Thymus (tissue), 11 donors: Measurements from ENCODE around the gene KCNJ1. TPM values are rescaled to one million over a fixed set of nuclear protein-coding genes. Genes with fewer than 3 reads are reported as not detected.

Source experiments
- DNase-seq, 9 donors: peaks; one replicate each; pipeline ENCODE4 v3.0.0-alpha.2; 2013; ENCODE audit warnings: low spot score in 9 of 9, low read depth in 6 of 9, missing footprints in 1 of 9
- H3K27ac ChIP-seq, 2 donors: one replicate each; pipeline ENCODE4 v1.5.1; 2013; ENCODE audit warnings: control low read depth in 1 of 2, low read depth in 1 of 2, low read length in 1 of 2, mild to moderate bottlenecking in 1 of 2, moderate library complexity in 1 of 2
- H3K27me3 ChIP-seq, 2 donors: one replicate each; pipeline ENCODE4 v1.5.1; 2013; ENCODE audit warnings: low read length in 1 of 2; ENCODE audit not compliant: control insufficient read depth in 2 of 2, insufficient read depth in 1 of 2
- H3K36me3 ChIP-seq, 2 donors: one replicate each; pipeline ENCODE4 v1.5.1; 2013; ENCODE audit warnings: low read length in 1 of 2, mild to moderate bottlenecking in 1 of 2, moderate library complexity in 1 of 2; ENCODE audit not compliant: control insufficient read depth in 2 of 2, insufficient read depth in 2 of 2
- H3K4me1 ChIP-seq, 2 donors: one replicate each; pipeline ENCODE4 v1.5.1; 2013; ENCODE audit warnings: low read length in 2 of 2; ENCODE audit not compliant: control insufficient read depth in 2 of 2, insufficient read depth in 2 of 2
- H3K4me3 ChIP-seq, 2 donors: one replicate each; pipeline ENCODE4 v1.5.1; 2013; ENCODE audit warnings: low read length in 2 of 2, control low read depth in 1 of 2, mild to moderate bottlenecking in 1 of 2
- H3K9me3 ChIP-seq, 2 donors: one replicate each; pipeline ENCODE4 v1.5.1; 2013; ENCODE audit warnings: low read length in 1 of 2, mild to moderate bottlenecking in 1 of 2; ENCODE audit not compliant: control insufficient read depth in 2 of 2, insufficient read depth in 1 of 2
- WGBS: extraction: QIAGEN DNeasy Blood & Tissue Kit; methylation state at CpG from one replicate; pipeline ENCODE4 v1.1.7; 2013; 5-methylcytosine and 5-hydroxymethylcytosine counted together
- polyA plus RNA-seq: library from polyadenylated mRNA; stranded (reverse); fragments of 200-250 nt; gene quantifications from one replicate; pipeline ENCODE4 v1.2.3, GENCODE V29; 2013
- total RNA-seq: library from RNA; stranded (reverse); fragments of 120-200 nt; gene quantifications from one replicate; pipeline ENCODE4 v1.2.4, GENCODE V29; 2013
- donor health status: healthy.

KCNJ1 gene
- total and polyA plus RNA-seq, 2 donors: 0.18 to 0.19 TPM

DNA sequence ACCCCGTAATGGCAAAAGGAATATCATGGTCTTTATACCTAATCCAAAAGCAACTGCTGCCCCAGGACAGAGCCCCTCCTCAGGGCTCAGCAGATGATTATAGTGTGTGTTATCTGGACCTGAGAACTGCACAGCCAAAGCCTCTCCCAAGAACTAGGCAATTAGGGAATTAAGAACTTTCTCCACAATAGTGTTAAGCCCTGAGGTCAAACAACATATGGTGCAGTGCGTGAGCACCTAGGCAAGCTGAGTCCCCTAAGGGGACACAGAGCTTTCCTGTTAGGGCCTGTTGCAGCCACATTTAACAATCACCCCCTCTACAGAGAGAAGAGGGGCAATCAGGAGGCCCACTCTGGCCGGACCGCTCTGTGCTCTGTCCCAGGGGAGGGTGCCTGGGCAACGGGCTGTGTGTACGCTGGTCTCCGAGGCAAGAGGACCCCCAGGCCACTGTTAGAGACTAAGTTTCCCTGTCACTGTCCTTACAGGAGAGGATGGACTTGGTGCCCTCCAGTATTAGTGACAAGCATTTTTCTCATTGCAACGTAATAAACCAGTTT, 22.6 kb upstream of the KCNJ1 start:
- Histone ChIP-seq H3K27ac (no peak overlapping the region), H3K4me3 (no peak overlapping the region), H3K36me3 (no peaks in the 10 kb centered on the region), H3K9me3 (no peaks in the 10 kb centered on the region), H3K4me1 (peaks cover 0 to 9% of the 10 kb centered on the region in 2 donors), H3K27me3 (peaks cover 42 to 98% of the 10 kb centered on the region in 2 donors)
- DNase-seq: no peak
- WGBS: 89% methylated on average over 8 of the region's 8 CpGs

DNA sequence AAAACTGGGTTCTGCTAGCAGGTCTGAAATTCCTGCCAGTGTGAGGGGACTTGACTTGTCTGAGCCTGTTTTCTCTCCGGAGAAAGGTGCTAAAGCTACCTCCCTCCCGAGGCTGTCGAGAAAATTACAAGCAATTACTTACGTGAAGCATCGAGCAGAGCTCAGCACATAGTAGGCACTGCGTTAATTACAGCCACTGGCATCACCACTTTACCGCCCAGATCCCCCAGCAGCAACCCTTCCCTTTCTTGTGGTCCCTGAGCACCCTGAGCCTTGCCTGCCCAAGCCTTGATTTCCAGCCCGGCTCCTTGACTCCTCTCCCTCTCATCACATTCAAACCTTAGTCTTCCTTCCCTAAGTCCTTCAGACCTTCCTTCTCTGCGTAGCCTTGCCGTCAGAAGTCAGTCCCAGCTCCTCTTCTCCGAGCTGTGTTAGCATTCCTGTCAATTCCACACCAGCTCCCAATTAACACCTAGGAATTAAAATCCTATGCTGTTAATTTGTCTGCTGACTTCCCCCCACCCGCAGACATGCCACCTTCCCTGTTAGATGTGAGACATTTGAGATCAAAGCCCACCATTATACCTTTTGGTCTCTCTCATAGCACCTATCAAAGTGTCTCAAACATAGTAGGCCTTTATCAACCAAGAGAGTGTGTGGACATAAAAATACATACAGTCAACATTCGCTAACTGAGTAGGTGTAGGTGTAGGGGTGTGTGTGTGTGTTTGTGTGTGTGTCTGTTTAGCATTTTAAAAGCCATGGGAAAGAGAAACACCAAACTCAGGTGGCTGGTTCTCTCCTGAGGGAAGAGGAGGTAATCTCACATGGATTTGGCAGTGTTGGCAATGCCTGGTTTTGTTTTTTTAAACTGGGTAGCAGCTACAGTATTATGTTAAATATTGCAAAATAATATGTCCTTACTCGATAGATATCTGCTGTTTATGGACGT, 21.2 kb upstream of the KCNJ1 start:
- DNase-seq: no peak
- Histone ChIP-seq H3K27me3 (peaks cover 42 to 92% of the 10 kb centered on the region in 2 donors), H3K4me3 (no peak overlapping the region), H3K36me3 (no peaks in the 10 kb centered on the region), H3K4me1 (peaks cover 0 to 9% of the 10 kb centered on the region in 2 donors), H3K9me3 (no peaks in the 10 kb centered on the region), H3K27ac (no peak overlapping the region)
- WGBS: 89% methylated on average over 15 of the region's 15 CpGs

DNA sequence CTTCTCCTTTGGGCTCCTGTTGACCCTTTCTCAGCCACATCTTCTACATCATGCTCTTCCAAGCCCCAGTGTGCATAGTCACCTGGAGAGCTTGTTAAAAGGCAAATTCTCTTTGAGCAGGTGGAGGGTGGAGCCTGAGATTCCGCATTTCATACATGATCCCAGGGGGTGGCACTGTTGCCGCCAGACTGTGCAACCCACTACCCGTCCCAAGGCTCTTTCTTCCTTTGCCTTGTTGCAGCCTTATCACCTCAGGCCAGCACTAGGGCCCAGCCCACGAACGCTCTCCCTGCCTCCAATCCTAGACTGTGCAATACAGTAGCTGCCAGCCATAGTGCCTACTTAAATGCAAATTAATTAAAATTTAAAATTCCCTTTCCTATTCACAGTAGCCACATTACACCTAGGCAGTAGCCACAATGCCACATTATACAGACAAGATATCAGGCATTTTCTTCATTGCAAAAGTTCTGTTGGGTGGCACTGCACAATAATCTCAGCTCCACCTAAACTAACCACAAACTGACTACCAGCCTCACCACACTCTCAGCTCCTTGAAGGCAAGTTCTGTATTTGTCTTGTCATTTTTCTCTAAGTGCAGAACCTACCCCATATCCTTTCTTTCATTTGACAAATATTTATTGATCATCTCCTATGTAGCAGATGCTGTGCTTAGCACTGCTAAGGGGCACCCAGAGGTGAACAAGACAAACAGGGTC, 19.5 kb upstream of the KCNJ1 start:
- Histone ChIP-seq H3K27ac (no peak overlapping the region), H3K27me3 (peaks cover 32 to 83% of the 10 kb centered on the region in 2 donors), H3K4me3 (no peak overlapping the region), H3K4me1 (peaks cover 0 to 9% of the 10 kb centered on the region in 2 donors), H3K36me3 (no peaks in the 10 kb centered on the region), H3K9me3 (no peaks in the 10 kb centered on the region)
- DNase-seq: no peak
- 11% methylated on average over 5 of the region's 5 CpGs for WGBS

DNA sequence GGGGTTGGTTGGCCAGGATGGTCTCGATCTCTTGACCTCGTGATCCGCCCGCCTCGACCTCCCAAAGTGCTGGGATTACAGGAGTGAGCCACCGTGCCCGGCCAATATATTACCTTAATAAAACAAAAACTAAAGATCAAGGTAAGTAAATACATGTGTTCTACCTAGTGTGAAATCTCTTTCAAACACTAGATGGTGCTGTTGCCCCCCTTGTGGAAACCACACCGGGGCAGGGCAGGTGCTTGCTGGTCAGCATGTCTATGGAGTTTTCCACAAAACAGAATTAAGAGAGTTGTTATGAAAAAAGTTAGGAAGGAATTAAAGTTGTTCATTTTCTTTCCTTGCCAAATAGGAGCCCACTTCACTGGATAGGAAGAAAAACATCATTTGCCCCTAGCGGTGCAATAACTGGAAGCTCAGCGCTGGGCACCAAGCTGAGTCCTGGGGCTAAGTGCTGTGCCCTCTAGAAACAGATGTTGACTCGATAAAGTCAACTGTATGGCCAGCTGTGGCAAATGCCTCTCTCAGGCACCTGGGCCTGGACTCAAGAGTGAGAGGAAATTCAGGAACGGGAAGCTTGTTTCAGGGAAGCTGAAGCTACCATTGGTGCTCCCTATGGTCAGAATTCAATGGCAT, 17.7 kb upstream of the KCNJ1 start:
- peak in 6 of 9 donors; percentile 53 to 78 (median 62) for DNase-seq

DNA sequence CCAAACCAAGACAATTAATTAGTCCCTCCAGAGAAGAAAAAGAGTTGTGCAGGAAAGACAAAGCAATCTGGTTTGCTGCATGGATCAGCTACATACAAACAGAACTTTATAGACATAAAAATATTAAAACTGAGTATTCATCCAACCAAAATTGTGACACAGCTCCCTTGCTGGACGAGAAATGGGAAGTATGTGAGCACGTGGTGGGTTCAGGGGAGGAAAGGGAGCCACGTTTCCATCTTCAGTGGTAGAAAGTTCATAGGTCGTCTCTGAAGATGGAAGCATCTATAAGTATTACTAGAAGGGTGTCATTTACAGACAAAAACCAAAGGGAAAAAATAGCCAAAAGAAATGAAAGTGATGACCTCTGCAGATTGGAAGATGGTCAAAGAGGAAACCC, 17.0 kb upstream of the KCNJ1 start:
- no peaks in the 10 kb centered on the region for H3K36me3 ChIP-seq
- H3K4me1 ChIP-seq: peaks cover 0 to 4% of the 10 kb centered on the region in 2 donors
- no peak overlapping the region for H3K4me3 ChIP-seq
- peaks cover 11 to 74% of the 10 kb centered on the region in 2 donors for H3K27me3 ChIP-seq
- no peaks in the 10 kb centered on the region for H3K9me3 ChIP-seq
- no peak overlapping the region for H3K27ac ChIP-seq
- 28% methylated on average over 4 of the region's 4 CpGs for WGBS
- no peak for DNase-seq

More for the DNA sequence above, 17.7 kb upstream of the KCNJ1 start:
- Histone ChIP-seq H3K4me1 (peaks cover 0 to 4% of the 10 kb centered on the region in 2 donors), H3K36me3 (no peaks in the 10 kb centered on the region), H3K27me3 (peaks cover 16 to 80% of the 10 kb centered on the region in 2 donors), H3K27ac (no peak overlapping the region), H3K9me3 (no peaks in the 10 kb centered on the region), H3K4me3 (no peak overlapping the region)
- 32% methylated on average over 12 of the region's 12 CpGs for WGBS

DNA sequence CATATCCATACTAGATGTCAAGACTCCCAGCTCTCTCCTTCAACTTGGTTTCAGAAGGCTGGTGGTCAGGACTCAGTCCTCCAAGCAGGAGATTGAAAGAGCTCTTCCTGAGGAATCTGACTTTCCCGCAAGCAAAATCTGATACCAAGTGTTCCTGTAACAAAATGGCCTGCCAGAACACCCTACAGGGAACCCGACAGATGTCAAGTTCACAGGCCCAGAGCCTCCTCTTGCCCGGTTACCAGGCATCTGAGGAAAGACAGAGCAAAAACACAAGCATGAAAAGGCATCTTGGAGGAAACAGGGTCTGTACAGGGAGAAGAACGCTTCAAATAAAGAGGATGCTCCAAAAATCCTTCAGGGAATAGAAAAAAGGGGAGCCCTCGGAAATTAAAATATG, 15.4 kb upstream of the KCNJ1 start:
- Histone ChIP-seq H3K27ac (no peak overlapping the region), H3K36me3 (no peaks in the 10 kb centered on the region), H3K27me3 (peaks cover 3 to 62% of the 10 kb centered on the region in 2 donors), H3K4me1 (no peaks in the 10 kb centered on the region), H3K9me3 (no peaks in the 10 kb centered on the region), H3K4me3 (no peak overlapping the region)
- no peak for DNase-seq
- WGBS: 91% methylated on average over 5 of the region's 5 CpGs

DNA sequence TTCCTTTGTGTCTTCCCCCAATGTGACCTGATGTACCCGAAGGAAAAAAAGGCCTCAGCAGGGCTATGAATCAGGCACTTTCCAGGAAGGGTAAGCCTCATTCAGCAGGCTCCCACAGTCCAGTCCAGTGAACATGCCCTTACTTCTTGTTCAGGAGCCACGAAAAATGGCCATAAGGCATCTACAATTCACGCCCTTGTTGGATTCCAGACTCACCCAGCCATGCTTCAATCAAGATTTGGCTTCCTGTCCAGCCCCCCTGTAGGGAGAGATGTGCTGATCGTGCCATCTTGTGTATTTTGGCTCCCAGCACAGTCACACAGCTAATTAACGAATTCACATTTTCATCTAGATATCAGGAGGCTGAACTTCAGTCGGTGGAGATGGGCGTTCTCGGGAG, 14.1 kb upstream of the KCNJ1 start:
- no peaks in the 10 kb centered on the region for H3K36me3 ChIP-seq
- no peaks in the 10 kb centered on the region for H3K9me3 ChIP-seq
- WGBS: 92% methylated on average over 8 of the region's 8 CpGs
- H3K27me3 ChIP-seq: peaks cover 3 to 51% of the 10 kb centered on the region in 2 donors
- no peak overlapping the region for H3K4me3 ChIP-seq
- DNase-seq: no peak
- no peaks in the 10 kb centered on the region for H3K4me1 ChIP-seq
- H3K27ac ChIP-seq: no peak overlapping the region

DNA sequence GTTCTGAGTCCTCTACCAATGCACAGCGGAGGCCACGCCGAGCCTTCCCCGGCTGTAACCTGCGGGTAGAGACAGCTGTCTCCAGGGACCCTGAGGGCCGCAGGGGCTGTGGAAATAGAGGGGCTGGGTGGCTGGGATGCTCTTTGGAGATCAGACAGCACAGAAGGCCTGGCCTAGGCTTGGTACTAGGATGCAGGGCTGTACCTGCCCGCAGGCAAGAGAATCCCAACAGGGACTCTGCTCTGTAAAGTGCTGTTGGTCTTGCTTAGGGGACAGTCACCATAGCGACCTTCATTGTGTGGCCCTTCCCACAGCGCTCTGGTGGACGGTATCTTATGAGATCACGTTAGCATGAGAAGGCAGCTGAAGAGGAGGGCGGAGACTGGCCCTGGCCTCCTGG, 12.7 kb upstream of the KCNJ1 start:
- Histone ChIP-seq H3K27me3 (peaks cover 0 to 44% of the 10 kb centered on the region in 2 donors), H3K4me3 (no peak overlapping the region), H3K4me1 (no peaks in the 10 kb centered on the region), H3K9me3 (no peaks in the 10 kb centered on the region), H3K36me3 (no peaks in the 10 kb centered on the region), H3K27ac (no peak overlapping the region)
- 96% methylated on average over 12 of the region's 12 CpGs for WGBS
- DNase-seq: no peak
